Measurements from ENCODE around the gene OR10A4.

OR10A4 gene

DNA sequence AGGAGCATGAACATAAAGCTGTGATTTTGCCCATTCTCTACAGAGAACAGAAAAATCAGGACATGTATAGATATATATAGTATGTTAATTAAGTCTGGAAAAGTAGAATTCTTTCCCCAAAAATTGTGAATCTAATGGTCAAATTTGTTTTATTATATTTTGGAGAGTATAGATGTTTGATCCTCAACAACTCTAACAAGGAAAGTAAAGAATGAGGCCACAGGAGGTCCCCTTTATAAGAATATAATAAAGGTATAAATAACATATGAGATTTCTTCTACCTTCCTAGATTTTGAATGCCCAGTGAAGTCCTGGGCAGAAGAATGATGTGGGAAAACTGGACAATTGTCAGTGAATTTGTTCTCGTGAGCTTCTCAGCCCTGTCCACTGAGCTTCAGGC, at the start of gene OR10A4:
Gene OR10A4, plus strand, starts transcription at position 301 of the 400 bp plus-strand sequence. Its CDS starts 23 bp downstream, at position 324.
- H3K4me3 ChIP-seq (ENCODE audit: low read depth, low read length) = no peak within 1 kb of the TSS
- TF ChIP-seq, protein P1, sequence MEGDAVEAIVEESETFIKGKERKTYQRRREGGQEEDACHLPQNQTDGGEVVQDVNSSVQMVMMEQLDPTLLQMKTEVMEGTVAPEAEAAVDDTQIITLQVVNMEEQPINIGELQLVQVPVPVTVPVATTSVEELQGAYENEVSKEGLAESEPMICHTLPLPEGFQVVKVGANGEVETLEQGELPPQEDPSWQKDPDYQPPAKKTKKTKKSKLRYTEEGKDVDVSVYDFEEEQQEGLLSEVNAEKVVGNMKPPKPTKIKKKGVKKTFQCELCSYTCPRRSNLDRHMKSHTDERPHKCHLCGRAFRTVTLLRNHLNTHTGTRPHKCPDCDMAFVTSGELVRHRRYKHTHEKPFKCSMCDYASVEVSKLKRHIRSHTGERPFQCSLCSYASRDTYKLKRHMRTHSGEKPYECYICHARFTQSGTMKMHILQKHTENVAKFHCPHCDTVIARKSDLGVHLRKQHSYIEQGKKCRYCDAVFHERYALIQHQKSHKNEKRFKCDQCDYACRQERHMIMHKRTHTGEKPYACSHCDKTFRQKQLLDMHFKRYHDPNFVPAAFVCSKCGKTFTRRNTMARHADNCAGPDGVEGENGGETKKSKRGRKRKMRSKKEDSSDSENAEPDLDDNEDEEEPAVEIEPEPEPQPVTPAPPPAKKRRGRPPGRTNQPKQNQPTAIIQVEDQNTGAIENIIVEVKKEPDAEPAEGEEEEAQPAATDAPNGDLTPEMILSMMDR (IDR thresholded peaks at IDR 0.05; ENCODE audit: low read depth, low read length) = no peak

DNA sequence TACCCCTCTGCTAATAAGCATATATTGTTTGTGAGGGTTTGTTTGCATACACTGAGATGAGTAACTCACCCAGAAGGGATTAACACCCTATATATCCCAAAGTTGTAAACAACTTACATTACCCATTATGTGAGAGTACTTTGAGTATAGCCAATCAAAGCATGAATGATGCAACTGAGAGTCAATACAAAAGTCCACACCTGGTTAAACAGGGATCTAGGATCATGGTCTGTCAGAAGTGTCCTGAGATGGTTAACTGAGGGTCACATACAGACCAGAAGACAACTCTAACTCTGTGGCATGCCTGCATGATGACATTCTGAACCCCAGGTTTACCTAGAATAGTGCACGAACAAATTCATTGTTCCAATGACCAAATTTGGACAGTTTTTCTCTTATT, 48.3 kb upstream of the OR10A4 start:
- no peak overlapping the region for H3K4me3 ChIP-seq (ENCODE audit: low read depth, low read length)
- TF ChIP-seq, protein P1 (IDR thresholded peaks at IDR 0.05; ENCODE audit: low read depth, low read length) = no peak

DNA sequence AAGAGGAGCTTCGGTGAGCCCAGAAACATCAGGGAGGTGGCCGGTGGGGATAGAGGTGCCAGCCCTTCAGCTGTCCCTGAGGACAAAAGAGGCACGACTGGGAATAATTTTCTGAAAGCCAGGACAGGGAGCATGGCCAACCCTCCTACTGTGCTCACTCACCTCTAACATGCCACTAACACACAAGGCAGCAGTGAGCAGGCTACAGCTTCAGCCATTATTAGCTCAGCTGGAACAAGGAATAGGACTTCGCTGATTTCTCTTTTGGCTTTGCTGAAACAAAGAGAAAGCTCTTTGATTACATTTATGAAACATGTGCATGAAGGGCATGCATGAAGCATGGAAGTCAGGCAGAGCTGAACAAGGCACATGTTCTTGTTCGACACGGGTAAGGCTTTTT, 43.1 kb upstream of the OR10A4 start:
- TF ChIP-seq, protein P1 (IDR thresholded peaks at IDR 0.05; ENCODE audit: low read depth, low read length) = no peak
- no peak overlapping the region for H3K4me3 ChIP-seq (ENCODE audit: low read depth, low read length)

DNA sequence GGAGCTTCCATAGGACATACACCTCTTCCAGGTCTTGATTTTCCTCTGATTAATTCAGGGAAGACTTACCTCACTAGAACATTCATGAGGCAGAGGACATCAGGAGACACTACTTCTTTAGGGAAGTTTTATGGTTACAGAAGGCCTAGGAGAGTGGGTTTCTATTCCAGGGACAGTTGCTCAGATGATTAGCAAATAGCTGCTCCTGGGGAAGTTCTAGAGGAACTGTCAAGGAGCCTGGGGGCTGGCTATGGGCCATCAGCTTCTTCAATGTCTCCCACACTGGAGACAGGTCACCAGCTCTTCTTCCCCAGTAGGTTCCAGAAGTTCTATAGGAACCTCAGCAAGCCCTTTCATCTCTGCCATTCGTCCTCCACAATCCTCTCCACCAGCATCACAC, 42.4 kb upstream of the OR10A4 start:
- H3K4me3 ChIP-seq (ENCODE audit: low read depth, low read length) = no peak overlapping the region
- TF ChIP-seq, protein P1 (IDR thresholded peaks at IDR 0.05; ENCODE audit: low read depth, low read length) = no peak

DNA sequence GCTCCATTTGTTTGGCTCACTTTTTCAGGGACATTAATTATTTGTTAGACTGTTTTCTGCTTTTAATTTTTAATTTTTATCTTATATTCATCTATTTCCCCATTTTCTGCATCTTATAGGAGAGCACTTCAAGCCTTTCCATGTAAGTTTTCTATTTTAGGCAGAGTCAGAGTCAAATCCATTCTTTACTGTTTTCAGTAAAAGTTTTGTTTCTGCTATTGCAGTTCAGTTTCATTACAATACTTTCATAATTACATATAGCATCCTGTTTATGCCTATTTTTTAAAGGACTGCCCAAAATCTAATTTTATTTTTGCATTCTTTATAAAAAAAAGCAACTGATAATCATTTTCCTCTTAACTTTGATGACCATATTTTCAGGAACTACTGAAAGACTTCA, 34.7 kb upstream of the OR10A4 start:
- no peak overlapping the region for H3K4me3 ChIP-seq (ENCODE audit: low read depth, low read length)
- TF ChIP-seq, protein P1 (IDR thresholded peaks at IDR 0.05; ENCODE audit: low read depth, low read length) = no peak

DNA sequence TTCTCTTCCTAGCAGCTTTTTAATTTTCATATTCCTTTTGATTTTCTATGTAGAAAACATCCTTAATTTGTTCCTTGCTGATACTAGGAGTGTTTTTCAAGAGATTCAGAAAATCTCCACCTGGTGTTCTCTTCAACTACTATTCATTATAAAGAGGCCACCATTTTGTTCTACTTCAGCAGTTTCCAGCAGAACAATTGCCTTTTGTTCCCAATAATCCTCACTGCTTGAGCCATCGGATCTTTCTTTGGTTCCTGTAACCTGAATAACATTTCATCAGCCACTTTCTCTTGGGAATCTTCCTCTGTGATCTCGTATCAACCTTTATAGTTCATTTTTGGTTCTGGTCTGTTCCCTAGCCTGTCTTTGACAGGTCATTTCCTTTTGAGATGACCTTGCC, 32.8 kb upstream of the OR10A4 start:
- TF ChIP-seq, protein P1 (IDR thresholded peaks at IDR 0.05; ENCODE audit: low read depth, low read length) = no peak
- H3K4me3 ChIP-seq (ENCODE audit: low read depth, low read length) = no peak overlapping the region

DNA sequence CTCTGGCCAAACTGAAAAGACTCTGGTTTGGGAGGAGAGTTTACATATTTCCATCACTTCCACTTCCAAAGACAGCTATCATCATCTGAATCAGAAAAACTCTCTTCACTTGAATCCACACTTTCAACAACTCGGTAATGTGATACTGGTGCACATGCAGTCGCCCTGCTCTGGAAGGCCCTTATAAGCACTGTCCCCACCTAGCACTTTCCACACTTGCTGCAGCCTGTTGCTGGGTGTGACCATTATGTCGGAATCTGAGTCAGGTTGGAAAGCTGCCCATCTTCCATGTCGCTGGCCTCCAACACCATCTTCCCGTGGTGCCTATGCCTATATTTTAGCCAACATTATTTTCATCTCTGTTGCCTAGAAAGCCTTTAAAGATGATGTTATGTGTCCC, 32.1 kb upstream of the OR10A4 start:
- H3K4me3 ChIP-seq (ENCODE audit: low read depth, low read length) = no peak overlapping the region
- TF ChIP-seq, protein P1 (IDR thresholded peaks at IDR 0.05; ENCODE audit: low read depth, low read length) = no peak

Measured in WI38 (cell line).